H9 (cell line): ENCODE measurements around the gene ISX. TPM values are rescaled to one million over a fixed set of nuclear protein-coding genes. Genes with fewer than 3 reads are reported as not detected.

Experiments
- DNase-seq: peaks from one replicate; pipeline ENCODE4 v3.0.0-alpha.2; 2017
- H2AFZ ChIP-seq: one replicate; pipeline ENCODE4 v1.6.1; 2013; ENCODE audit warnings: mild to moderate bottlenecking, low read length, control low read depth, moderate library complexity
- H2AK5ac ChIP-seq: 2 replicates; pipeline ENCODE4 v1.6.1; 2013; ENCODE audit warnings: low read length, control low read depth, mixed read lengths; ENCODE audit not compliant: insufficient read length
- H2BK120ac ChIP-seq: one replicate; pipeline ENCODE4 v1.6.1; 2013; ENCODE audit warnings: low read depth, mild to moderate bottlenecking, low read length, control low read depth, inconsistent platforms; ENCODE audit not compliant: poor library complexity, severe bottlenecking
- H2BK12ac ChIP-seq: 2 replicates; pipeline ENCODE4 v1.6.1; 2013; ENCODE audit warnings: low read length, control low read depth, mixed read lengths, low read depth; ENCODE audit not compliant: insufficient read length
- H2BK15ac ChIP-seq: 2 replicates; pipeline ENCODE4 v1.6.1; 2013; ENCODE audit warnings: low read depth, low read length, control low read depth
- H2BK20ac ChIP-seq: one replicate; pipeline ENCODE4 v1.6.1; 2013; ENCODE audit warnings: low read depth, mild to moderate bottlenecking, low read length, control low read depth, inconsistent platforms; ENCODE audit not compliant: poor library complexity, severe bottlenecking
- H2BK5ac ChIP-seq: 2 replicates; pipeline ENCODE4 v1.6.1; 2013; ENCODE audit warnings: low read length, control low read depth, mixed read lengths; ENCODE audit not compliant: insufficient read length
- H3K14ac ChIP-seq: 2 replicates; pipeline ENCODE4 v1.6.1; 2013; ENCODE audit warnings: low read length, control low read depth; ENCODE audit not compliant: insufficient read depth
- H3K18ac ChIP-seq: 2 replicates; pipeline ENCODE4 v1.6.1; 2013; ENCODE audit warnings: low read depth, mild to moderate bottlenecking, mixed read lengths, low read length, control low read depth; ENCODE audit not compliant: insufficient read length
- H3K23ac ChIP-seq: 2 replicates; pipeline ENCODE4 v1.6.1; 2013; ENCODE audit warnings: low read length, control low read depth, mixed read lengths, low read depth; ENCODE audit not compliant: insufficient read length
- H3K23me2 ChIP-seq: 2 replicates; pipeline ENCODE4 v1.6.1; 2013; ENCODE audit warnings: low read depth, mild to moderate bottlenecking, mixed read lengths, low read length, control low read depth; ENCODE audit not compliant: insufficient read length, poor library complexity, severe bottlenecking
- H3K27ac ChIP-seq: 2 replicates; pipeline ENCODE4 v1.5.1; 2013; ENCODE audit warnings: low read length, control low read depth, mixed read lengths, low read depth; ENCODE audit not compliant: insufficient read length
- H3K27me3 ChIP-seq: 2 replicates; pipeline ENCODE4 v1.6.1; 2013; ENCODE audit warnings: low read length, control low read depth, inconsistent platforms; ENCODE audit not compliant: insufficient read depth
- H3K4ac ChIP-seq: 2 replicates; pipeline ENCODE4 v1.6.1; 2013; ENCODE audit warnings: low read depth, mild to moderate bottlenecking, control low read depth, inconsistent platforms, low read length, moderate library complexity
- H3K4me1 ChIP-seq: 2 replicates; pipeline ENCODE4 v1.6.1; 2013; ENCODE audit warnings: low read length, control low read depth, inconsistent platforms; ENCODE audit not compliant: insufficient read depth
- H3K4me2 ChIP-seq: 2 replicates; pipeline ENCODE4 v1.6.1; 2013; ENCODE audit warnings: low read length, control low read depth, mixed read lengths; ENCODE audit not compliant: insufficient read length, insufficient read depth
- H3K56ac ChIP-seq: 2 replicates; pipeline ENCODE4 v1.6.1; 2013; ENCODE audit warnings: low read depth, mild to moderate bottlenecking, mixed read lengths, low read length, control low read depth; ENCODE audit not compliant: insufficient read length
- H3K79me1 ChIP-seq: 2 replicates; pipeline ENCODE4 v1.6.1; 2013; ENCODE audit warnings: low read depth, mild to moderate bottlenecking, moderate library complexity, low read length, control low read depth, inconsistent platforms; ENCODE audit not compliant: insufficient read depth, poor library complexity, severe bottlenecking
- H3K79me2 ChIP-seq: 2 replicates; pipeline ENCODE4 v1.6.1; 2013; ENCODE audit warnings: low read length, control low read depth, inconsistent platforms; ENCODE audit not compliant: insufficient read depth
- H3K9ac ChIP-seq: 2 replicates; pipeline ENCODE4 v1.6.1; 2013; ENCODE audit warnings: low read length, control low read depth, mixed read lengths; ENCODE audit not compliant: insufficient read length; ENCODE audit errors: extremely low read depth
- H3K9me3 ChIP-seq: one replicate; pipeline ENCODE4 v1.6.1; 2013; ENCODE audit warnings: low read depth, low read length, inconsistent platforms; ENCODE audit not compliant: control insufficient read depth
- H3T11ph ChIP-seq: one replicate; pipeline ENCODE4 v1.6.1; 2013; ENCODE audit warnings: mild to moderate bottlenecking, low read length, control low read depth, inconsistent platforms
- H4K20me1 ChIP-seq: one replicate; pipeline ENCODE4 v1.6.1; 2013; ENCODE audit not compliant: control insufficient read depth, insufficient read length, insufficient read depth
- H4K5ac ChIP-seq: 2 replicates; pipeline ENCODE4 v1.6.1; 2013; ENCODE audit warnings: low read depth, mild to moderate bottlenecking, mixed read lengths, low read length, control low read depth; ENCODE audit not compliant: insufficient read length
- H4K8ac ChIP-seq: replicated peaks from 2 replicates; pipeline ENCODE4 v1.6.1; 2013; ENCODE audit warnings: low read length, control low read depth, mixed read lengths, low read depth; ENCODE audit not compliant: insufficient read length
- H4K91ac ChIP-seq: 2 replicates; pipeline ENCODE4 v1.6.1; 2013; ENCODE audit warnings: low read depth, mild to moderate bottlenecking, moderate library complexity, mixed read lengths, low read length, control low read depth; ENCODE audit not compliant: insufficient read length
- H3K27ac Mint-ChIP-seq, 3 experiments: 2 replicates in 2 of 3; 3 replicates in 1 of 3; pipeline ENCODE4 v1.8.0; 2020 to 2021; ENCODE audit warnings: mixed read lengths in 3 of 3, mild to moderate bottlenecking in 1 of 3, moderate library complexity in 1 of 3
- H3K27me3 Mint-ChIP-seq: 2 replicates; pipeline ENCODE4 v1.8.0; 2021; ENCODE audit warnings: low read depth, mild to moderate bottlenecking, moderate library complexity, mixed read lengths
- H3K36me3 Mint-ChIP-seq, 3 experiments: 2 replicates in 2 of 3; 3 replicates in 1 of 3; pipeline ENCODE4 v1.8.0; 2020 to 2021; ENCODE audit warnings: low read depth in 3 of 3, mixed read lengths in 3 of 3; ENCODE audit not compliant: insufficient read depth in 1 of 3
- H3K4me1 Mint-ChIP-seq, 2 experiments: 2 replicates each; pipeline ENCODE4 v1.8.0; 2020; ENCODE audit warnings: mixed read lengths in 2 of 2
- H3K4me3 Mint-ChIP-seq, 2 experiments: 2 replicates in 1 of 2; 3 replicates in 1 of 2; pipeline ENCODE4 v1.8.0; 2020 to 2021; ENCODE audit warnings: mild to moderate bottlenecking in 2 of 2, mixed read lengths in 2 of 2, moderate library complexity in 1 of 2
- H3K9me3 Mint-ChIP-seq, 2 experiments: 2 replicates in 1 of 2; 3 replicates in 1 of 2; pipeline ENCODE4 v1.8.0; 2020; ENCODE audit warnings: mild to moderate bottlenecking in 2 of 2, mixed read lengths in 2 of 2, moderate library complexity in 1 of 2
- CTCF ChIP-seq: fragments of 200-600 bp; sonication (generic); conservative IDR thresholded peaks from 3 replicates; pipeline ENCODE4 v1.8.0; 2021; ENCODE audit warnings: antibody characterized with exemption, mild to moderate bottlenecking
- WGBS: extraction: QIAGEN DNeasy Blood & Tissue Kit; methylation state at CpG from one replicate; pipeline ENCODE4 v1.1.7; 2013; ENCODE audit warnings: missing lambda C conversion rate, low lambda C conversion rate, mixed read lengths; ENCODE audit not compliant: insufficient read length; ENCODE audit errors: extremely low coverage; 5-methylcytosine and 5-hydroxymethylcytosine counted together
- total RNA-seq: library from RNA; stranded (reverse); gene quantifications from 2 replicates; pipeline ENCODE4 v1.2.1, GENCODE V29; 2021

ISX gene
- total RNA-seq, 1 experiment from 2014 or later, result not detected

GRCh38 chr22:35070451-35071093 lies 4.6 kb downstream of the ISX start:
- H3K23ac ChIP-seq, result no peak overlapping the region
- H3K14ac ChIP-seq, result no peak overlapping the region
- no peaks in the 10 kb centered on the region for H4K20me1 ChIP-seq
- no peak overlapping the region for H2BK12ac ChIP-seq
- no peak overlapping the region for H2BK20ac ChIP-seq
- no peak overlapping the region for H3K27ac ChIP-seq
- no peak overlapping the region for H3K27ac Mint-ChIP-seq
- peaks cover 4 to 5% of the 10 kb centered on the region in 2 experiments; a peak in 2 of 4 replicates for H3K4me1 Mint-ChIP-seq
- no peak overlapping the region for H2BK120ac ChIP-seq
- H4K91ac ChIP-seq, result no peak overlapping the region
- H4K8ac ChIP-seq, result no peak overlapping the region
- H3K4ac ChIP-seq, result no peak overlapping the region
- H3K36me3 Mint-ChIP-seq, result no peaks in the 10 kb centered on the region
- WGBS, result no CpG with 5 or more reads among the region's 2 CpGs
- H3K27me3 Mint-ChIP-seq, result peaks cover 9% of the 10 kb centered on the region
- H2BK5ac ChIP-seq, result no peak overlapping the region
- H3T11ph ChIP-seq, result no peak overlapping the region
- TF ChIP-seq CTCF, result no peak
- no peak overlapping the region for H3K18ac ChIP-seq
- H3K23me2 ChIP-seq, result no peaks in the 10 kb centered on the region
- H3K4me3 Mint-ChIP-seq, result no peak overlapping the region
- H3K9me3 Mint-ChIP-seq, result no peaks in the 10 kb centered on the region
- H3K9me3 ChIP-seq, result no peaks in the 10 kb centered on the region
- H3K27me3 ChIP-seq, result no peaks in the 10 kb centered on the region
- no peak overlapping the region for H3K9ac ChIP-seq
- H3K4me2 ChIP-seq, result no peak overlapping the region
- no peaks in the 10 kb centered on the region for H3K79me2 ChIP-seq
- no peak overlapping the region for H2BK15ac ChIP-seq
- no peak overlapping the region for H3K56ac ChIP-seq
- H4K5ac ChIP-seq, result no peak overlapping the region
- no peak overlapping the region for H2AK5ac ChIP-seq
- no peaks in the 10 kb centered on the region for H3K4me1 ChIP-seq
- H3K79me1 ChIP-seq, result no peaks in the 10 kb centered on the region
- no peak for DNase-seq
- H2AFZ ChIP-seq, result no peak overlapping the region
